Amygdala (tissue), 56 donors: ENCODE data around the gene POLR2B.
"Not testable (repeated sequence)": the region's sequence is repeated elsewhere in the genome, so short reads cannot be mapped to it uniquely, and the experiment has no call there.

ENCODE experiments used
- DNase-seq, 56 donors: peaks; one replicate each; lab custom pipeline; 2025; lab: John Stamatoyannopoulos, UW

The POLR2B gene

GRCh38 chr4:56981795-56982201, 3.1 kb downstream of the POLR2B start:
- no peak for DNase-seq

DNA sequence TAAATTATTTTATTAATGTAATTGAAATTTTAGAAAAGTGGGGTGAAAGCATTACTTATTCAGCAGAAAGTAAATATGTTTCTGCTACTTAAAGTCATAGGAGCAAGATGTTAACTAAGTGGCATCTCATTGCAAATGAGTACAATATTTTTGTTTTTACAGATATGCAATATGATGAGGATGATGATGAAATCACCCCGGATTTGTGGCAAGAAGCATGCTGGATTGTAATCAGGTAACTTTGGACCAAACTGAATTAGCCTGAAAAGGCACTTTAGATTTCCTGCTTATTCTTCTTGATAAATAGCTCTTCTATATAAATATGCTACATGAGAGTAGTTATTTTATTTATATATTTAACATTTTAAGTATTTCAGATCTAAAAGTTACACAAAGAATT, 7.5 kb downstream of the POLR2B start:
- no peak for DNase-seq

GRCh38 chr4:56986952-56987351, 8.3 kb downstream of the POLR2B start:
- DNase-seq, result no peak

- no peak for DNase-seq
These were observed 11.6 kb downstream of the POLR2B start for GRCh38 chr4:56990109-56990905.

GRCh38 chr4:56995525-56995924, 16.8 kb downstream of the POLR2B start:
- peak in 53 of 56 donors; percentile 4 to 85 (median 51) for DNase-seq

GRCh38 chr4:56999751-57000150, 21.1 kb downstream of the POLR2B start:
- DNase-seq, result no peak

DNA sequence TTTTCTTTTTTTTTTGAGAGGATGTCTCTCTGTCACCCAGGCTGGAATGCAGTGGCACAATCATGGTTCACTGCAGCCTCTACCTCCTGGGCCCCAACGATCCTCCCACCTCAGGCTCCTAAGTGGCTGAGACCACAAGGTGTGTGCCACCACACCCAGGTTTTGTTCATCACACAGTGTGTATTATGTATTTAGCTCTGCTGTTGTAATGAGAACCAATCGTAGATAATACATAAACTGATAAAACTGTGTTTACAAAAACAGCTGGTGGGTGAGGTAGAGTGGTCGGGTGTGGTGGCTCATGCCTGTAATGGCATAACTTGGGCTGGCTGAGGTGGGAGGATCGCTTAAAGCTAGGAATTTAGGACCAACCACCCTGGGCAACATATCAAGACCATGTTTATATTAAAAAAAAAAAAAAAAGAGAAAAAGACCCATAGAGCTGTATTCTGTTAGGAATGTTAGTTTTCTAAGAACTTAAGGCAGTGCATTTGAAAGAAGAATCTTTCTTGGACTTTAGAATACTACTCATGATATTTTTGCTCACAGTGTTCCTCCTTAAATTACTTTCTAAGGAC, 34.9 kb downstream of the POLR2B start:
- no peak for DNase-seq

GRCh38 chr4:57018980-57019379, 40.3 kb downstream of the POLR2B start:
- no peak for DNase-seq

- no peak for DNase-seq
These were observed 41.9 kb downstream of the POLR2B start for GRCh38 chr4:57020467-57021101.

DNA sequence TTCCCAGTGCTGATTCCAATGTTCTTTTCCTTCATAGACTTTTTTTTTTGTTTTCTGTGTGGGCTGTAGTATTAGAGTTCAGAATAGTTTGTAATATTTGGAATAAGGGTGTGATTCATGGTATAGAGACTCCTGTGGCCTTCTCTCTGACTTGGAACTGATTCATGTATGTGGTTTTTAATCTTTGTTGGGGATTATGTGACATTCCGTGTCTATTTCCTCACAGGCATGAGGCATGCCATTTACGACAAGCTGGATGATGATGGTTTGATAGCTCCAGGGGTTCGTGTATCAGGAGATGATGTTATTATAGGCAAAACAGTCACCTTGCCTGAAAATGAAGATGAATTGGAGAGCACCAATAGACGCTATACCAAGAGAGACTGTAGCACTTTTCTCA, 44.4 kb downstream of the POLR2B start:
- no peak for DNase-seq

DNA sequence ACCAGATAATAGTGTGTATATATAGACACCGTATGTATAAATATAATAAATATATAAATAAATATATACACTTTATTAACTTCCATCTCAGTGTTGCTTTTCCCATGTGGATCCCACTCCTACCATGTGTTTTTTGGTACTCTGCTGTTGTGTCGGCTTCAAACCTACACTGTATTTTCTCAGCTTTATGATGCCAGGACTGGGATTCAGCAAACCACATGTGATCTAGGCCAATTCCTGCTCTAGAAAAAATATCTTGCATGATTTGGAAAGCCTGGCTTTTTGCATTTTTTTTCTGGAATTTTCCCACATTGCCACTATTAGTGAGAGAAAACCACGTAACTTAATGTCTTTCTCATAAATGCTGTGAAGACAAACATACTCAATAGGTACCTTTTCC, 55.8 kb downstream of the POLR2B start:
- DNase-seq, result no peak

GRCh38 chr4:57037982-57038604, 59.4 kb downstream of the POLR2B start:
- DNase-seq, result peak in 40 of 56 donors; percentile 2 to 75 (median 26)

GRCh38 chr4:57039345-57039744, 60.6 kb downstream of the POLR2B start:
- no peak for DNase-seq

DNA sequence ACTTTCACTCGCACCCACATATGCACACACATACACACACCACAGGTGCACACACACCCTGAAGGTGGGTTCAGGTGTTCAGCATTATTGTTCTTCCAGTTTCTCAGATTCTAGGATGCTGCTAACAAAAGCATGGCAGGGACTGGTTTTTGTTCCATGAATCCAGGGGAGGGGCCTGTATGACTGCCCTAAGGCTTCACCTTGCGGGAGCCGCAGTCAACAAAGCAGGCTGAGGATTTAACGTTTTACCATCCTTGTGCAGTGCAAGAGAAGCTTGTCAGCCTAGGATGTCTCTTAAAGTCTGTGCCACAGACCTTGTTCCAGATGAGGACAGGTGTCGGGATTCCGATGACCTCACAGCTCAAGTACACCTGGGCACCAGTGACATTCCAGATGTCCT, 61.8 kb downstream of the POLR2B start:
- DNase-seq, result no peak

DNA sequence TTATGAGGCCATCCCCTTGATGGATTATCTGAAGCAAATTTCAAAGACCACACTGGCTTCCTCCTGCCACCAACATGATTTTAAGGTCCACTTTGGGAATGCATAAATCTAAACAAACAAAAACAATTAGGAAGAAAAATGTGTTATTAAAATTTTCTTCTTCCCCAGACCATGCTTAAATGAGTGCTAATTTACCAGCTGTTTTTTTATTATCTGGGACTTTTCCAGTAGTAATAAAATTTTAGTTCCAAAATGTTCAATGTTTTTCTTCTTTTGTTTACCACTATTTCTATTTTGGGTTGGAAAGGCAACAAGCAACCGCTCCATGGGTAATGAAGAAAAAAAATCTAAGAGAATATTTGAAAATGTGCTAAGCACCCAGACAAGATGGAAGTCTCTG, 62.3 kb downstream of the POLR2B start:
- no peak for DNase-seq

- no peak for DNase-seq
These were observed 64.0 kb downstream of the POLR2B start for GRCh38 chr4:57042711-57043169.

DNA sequence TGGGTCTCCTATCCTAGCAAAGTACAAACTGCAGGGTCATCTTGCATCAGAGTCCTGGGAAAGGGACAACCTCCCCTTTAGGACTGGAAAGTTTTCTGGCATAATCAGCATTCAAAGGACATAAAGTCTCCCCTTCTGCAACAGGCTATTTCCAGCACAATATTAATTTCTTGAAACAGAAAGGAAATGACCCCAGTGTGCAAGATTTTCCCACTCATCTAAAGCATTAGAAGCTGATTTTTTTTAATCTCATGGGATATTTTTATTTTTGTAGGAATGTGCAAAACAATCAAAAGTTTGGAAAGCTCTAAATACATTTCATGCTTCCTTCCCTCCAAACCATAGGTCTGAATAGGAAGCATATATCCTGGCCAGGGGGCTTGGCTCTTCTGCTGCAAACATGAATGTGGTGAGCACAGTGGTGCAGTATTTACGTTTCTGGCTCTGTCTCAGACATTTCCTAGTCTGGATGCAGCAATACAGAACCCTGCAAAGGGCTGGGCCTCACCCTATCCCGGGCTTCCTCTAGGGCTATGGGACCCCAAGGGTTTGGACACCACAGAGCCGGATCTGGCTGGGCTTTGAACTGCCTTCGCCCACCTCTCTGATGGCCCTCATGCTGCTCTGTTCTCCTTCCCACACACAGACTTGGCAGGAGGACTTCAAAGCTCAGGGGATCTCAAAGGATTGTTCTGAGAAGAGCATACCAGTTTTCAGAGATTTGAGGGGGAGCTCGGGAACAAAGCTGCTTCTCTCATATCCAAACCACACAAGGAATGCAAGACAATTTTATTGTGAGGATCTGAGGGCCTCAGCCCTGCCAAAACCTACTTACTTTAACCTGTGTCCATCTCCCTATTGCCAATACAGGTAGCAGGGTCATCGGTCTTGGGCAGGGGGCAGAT, 64.9 kb downstream of the POLR2B start:
- no peak for DNase-seq

DNA sequence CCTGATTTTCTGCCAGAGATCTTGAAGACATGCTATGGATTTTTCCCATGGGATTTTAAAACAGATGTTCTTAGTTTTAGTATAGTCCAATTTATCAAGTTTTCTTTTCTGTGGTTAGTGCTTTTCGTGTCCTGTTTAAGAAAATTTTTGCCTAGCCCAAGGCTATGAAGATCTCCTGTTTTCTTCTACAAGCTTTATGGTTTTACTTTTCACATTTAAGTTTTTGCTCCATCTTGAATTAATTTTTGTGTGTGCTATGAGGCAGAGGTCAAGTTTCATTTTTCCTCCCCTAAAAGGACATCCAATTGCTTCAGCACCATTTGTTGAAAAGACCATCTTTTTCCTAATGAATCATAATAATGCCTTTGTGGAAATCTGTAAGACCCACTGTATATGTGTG, 65.6 kb downstream of the POLR2B start:
- no peak for DNase-seq

- no peak for DNase-seq
These were observed 66.3 kb downstream of the POLR2B start for GRCh38 chr4:57044996-57045395.

- DNase-seq, result not testable (repeated sequence)
These were observed 68.3 kb downstream of the POLR2B start for GRCh38 chr4:57047046-57047445.
